Measurements from ENCODE around the gene DACH1.

DACH1 gene

GRCh38 chr13:71536201-71536600 is 330.8 kb downstream of the DACH1 start:
- DNase-seq: no peak

- DNase-seq: no peak
Observed at GRCh38 chr13:71524613-71525304, 342.2 kb downstream of the DACH1 start.

GRCh38 chr13:71524245-71524612 is 342.8 kb downstream of the DACH1 start:
- no peak for DNase-seq

- peak; percentile 77 for DNase-seq
Observed at GRCh38 chr13:71522941-71523526, 344.0 kb downstream of the DACH1 start.

- DNase-seq: no peak
Observed at GRCh38 chr13:71517004-71517403, 350.0 kb downstream of the DACH1 start.

GRCh38 chr13:71516521-71516920 is 350.5 kb downstream of the DACH1 start:
- no peak for DNase-seq

- no peak for DNase-seq
Observed at GRCh38 chr13:71515744-71516038, 351.3 kb downstream of the DACH1 start.

GRCh38 chr13:71514900-71515743 is 351.9 kb downstream of the DACH1 start:
- DNase-seq: no peak

- no peak for DNase-seq
Observed at GRCh38 chr13:71513411-71514033, 353.5 kb downstream of the DACH1 start.

GRCh38 chr13:71503781-71504180 is 363.2 kb downstream of the DACH1 start:
- DNase-seq: no peak

GRCh38 chr13:71499944-71500514 is 367.0 kb downstream of the DACH1 start:
- no peak for DNase-seq

- DNase-seq: no peak
Observed at GRCh38 chr13:71499235-71499634, 367.8 kb downstream of the DACH1 start.

- no peak for DNase-seq
Observed at GRCh38 chr13:71493189-71493588, 373.8 kb downstream of the DACH1 start.

GRCh38 chr13:71492346-71492871 is 374.6 kb downstream of the DACH1 start:
- DNase-seq: no peak

- no peak for DNase-seq
Observed at GRCh38 chr13:71491010-71491409, 376.0 kb downstream of the DACH1 start.

- no peak for DNase-seq
Observed at GRCh38 chr13:71489041-71489440, 378.0 kb downstream of the DACH1 start.

- no peak for DNase-seq
Observed at GRCh38 chr13:71488201-71488600, 378.8 kb downstream of the DACH1 start.

GRCh38 chr13:71485913-71486312 is 381.1 kb downstream of the DACH1 start:
- no peak for DNase-seq

GRCh38 chr13:71483733-71484132 is 383.3 kb downstream of the DACH1 start:
- DNase-seq: no peak

GRCh38 chr13:71481501-71481900 is 385.5 kb downstream of the DACH1 start:
- no peak for DNase-seq

GRCh38 chr13:71481046-71481445 is 386.0 kb downstream of the DACH1 start:
- no peak for DNase-seq

- no peak for DNase-seq
Observed at GRCh38 chr13:71477735-71478134, 389.3 kb downstream of the DACH1 start.

GRCh38 chr13:71474936-71475335 is 392.1 kb downstream of the DACH1 start:
- DNase-seq: no peak

Data from COR-L47 (cell line).